CMK (cell line): ENCODE measurements around the gene PGGT1B.
"Not testable (repeated sequence)": the region's sequence is repeated elsewhere in the genome, so short reads cannot be mapped to it uniquely, and the experiment has no call there.

ENCODE experiments used
- DNase-seq: peaks from one replicate; pipeline ENCODE4 v3.0.0-alpha.2; 2010; ENCODE audit warnings: low read depth

The PGGT1B gene

DNA sequence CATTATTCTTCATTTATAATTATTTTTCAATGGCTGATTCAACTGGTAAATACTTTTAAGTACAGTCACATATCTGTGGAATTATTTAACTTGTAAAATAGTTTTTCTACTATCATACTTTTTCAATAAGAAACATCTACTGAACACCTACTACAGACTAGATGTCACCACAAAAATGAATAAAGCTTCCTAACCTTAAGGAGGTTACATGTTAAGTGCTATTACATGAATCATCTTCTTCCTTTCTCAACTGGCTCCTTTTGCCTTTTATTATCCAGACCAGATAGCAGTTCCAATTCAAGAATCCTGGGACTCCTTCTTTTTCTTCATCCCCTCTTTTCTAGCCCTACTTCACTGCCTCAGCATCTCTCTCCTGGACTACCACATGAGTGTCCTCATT, 4.7 kb downstream of the PGGT1B start:
- DNase-seq: no peak

DNA sequence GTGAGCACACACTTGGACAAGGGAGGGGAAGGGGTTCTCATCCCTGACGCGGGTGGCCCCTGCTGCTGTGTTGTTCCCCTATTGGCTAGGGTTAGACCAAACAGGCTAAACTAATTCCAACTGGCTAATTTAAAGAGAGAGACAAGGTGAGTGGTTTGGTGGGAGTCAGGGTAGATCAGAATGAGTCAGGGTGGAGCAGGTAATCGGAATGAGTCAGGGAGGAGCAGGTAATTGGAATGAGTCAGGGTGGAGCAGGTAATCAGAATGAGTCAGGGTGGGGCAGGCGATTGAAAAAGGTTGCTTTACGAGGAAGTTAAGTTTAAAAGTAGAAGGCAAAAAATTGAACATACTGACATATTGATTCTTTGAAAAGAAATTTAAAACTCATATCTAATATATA, 13.3 kb downstream of the PGGT1B start:
- DNase-seq: not testable (repeated sequence)

DNA sequence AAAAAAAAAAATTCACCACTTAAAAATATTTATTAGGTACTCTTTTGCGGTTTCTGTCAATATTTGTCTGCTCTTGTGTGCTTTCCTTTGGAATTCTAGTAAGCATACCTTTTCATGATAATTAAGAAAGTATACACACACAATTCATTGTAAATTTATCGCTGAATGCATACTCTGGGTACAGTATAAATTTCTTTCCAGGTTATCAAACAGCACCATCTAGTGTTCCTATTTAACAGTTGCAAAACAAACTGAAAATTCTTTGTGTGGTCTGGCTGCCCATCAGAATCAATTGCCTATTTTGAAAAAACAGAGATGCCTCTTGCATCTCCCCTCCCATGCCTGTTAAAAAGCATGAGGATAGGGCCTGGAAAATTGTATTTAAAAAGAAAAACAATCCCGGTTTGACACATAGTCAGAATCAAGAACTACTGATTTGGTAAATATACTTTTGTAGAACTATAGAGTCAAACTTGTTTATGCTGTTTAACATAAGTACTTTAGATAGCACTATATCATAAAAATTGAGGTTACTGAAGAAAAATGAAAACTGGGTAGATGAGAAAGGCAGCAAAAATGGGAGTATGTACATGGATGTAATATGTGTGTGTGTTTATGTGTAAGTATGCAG, 16.2 kb downstream of the PGGT1B start:
- DNase-seq: no peak

DNA sequence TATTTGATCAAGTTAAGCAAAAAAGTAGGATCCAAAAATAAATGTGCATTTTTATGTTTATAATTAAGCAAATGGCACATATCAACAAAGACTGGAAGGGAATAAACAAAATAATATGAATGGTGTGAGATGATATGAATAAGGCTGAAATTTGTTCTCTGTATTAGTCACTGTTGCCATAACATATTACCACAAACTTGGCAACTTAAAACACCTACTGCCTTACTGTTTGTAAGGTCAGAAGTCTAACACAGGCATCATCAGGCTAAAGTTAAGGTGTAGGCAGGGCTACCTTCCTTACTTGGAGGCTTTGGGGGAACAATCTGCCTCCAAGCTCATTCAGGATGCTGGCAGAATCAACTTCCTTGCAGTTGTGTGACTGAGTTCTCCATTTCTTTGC, 19.3 kb downstream of the PGGT1B start:
- DNase-seq: no peak

DNA sequence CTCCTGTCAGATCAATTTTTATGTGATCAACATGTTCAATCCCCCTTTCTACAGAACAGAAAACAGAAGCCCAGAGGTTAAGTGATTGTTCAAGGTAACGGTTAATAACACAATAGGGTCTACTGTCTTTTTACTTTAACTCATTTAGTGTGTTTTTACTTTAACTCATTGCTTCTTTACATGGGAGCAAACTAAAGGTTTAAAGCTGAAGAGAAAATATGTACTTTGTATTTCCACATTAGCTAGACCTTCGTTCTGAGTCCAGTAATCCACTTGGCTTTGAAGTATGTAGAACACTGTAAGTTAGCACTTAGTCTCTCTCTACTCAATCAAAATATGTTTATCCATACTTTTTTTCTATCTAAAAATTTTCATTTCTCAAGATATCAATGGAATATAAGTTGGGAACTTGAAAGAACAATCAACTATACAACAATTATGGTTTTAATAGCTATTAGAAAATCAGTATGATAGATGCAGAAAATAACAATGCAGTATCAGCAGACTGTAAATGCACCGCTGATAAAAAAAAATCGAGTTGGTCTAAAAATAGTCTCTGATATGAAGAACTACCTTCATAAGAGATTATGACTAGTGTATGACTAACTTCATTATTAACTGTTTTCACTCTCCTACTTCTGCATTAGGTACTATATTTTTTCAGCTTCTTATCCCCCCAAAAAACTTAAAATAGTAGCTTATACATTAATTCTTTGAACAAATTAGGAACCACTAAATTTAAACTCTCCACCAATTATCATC, 20.6 kb downstream of the PGGT1B start:
- no peak for DNase-seq

DNA sequence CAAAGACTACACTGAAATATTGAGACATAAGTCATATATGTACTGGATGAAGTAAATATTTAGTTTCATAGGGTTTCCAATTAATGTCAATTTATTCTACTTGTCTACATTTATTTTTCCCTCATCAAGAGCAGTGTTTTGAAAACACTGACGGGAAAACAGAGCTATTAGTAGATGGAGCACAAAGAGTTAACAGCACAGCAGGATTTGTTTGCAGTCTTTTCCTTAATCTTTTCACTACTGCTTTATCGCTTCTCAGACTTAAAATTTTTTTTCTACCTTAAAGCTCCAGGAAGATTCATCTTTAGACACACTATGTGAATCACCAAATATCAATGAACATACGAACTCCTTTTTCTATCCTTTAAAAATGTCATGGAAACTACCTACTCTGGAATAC, 25.6 kb downstream of the PGGT1B start:
- no peak for DNase-seq

DNA sequence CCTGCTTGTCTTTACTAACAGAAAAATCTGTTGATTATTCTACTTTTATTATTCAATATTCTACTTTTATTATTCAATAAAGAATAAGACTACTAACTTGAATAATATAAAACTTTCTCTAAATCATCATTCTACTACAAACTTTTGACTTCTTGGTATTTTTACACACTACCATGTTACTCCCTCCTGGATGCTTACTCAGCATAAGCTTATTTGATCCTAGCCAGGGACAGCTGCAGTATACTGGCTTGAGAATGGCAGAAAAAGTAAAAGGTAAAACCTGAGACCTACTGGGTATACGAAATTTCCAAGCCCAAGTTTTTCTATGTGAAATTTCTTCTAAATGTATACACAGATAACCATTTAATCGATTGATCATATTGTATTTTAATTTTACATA, 26.1 kb downstream of the PGGT1B start:
- DNase-seq: no peak

DNA sequence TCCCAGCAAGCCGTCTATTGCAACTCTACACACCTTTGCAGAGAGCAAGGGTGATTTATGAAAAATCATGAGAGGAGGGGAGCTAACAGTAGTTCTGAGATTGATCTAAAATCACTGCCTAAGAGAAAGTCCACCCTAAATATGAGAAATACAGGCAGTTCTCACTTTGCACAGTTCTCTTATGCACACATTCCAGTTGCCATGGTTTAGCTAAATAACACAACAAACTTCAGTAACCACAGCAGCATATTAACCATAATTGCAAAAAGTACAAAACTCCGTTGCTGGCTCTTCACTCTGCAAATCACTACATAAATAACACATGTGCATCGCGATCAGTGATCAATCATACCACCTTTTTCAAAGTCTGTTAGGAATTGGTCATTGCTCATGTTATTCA, 31.1 kb downstream of the PGGT1B start:
- DNase-seq: no peak

DNA sequence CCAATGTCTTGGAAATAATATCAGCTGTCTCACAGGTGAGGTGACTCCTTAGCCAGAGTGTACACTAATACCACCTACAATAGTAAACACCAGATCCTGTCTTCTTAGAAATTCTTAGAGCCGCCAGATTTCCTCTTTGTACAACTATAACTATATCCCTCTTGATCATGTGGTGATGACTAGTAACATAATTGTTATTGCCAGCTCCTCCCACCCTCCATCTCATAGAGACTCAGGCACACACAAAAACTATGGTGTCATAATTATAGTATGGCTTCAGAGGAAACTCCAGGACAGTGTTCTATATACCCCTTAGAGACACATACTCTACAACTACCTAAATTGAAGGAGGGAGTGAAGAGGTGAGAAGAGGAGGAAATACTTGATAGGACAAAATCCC, 33.1 kb downstream of the PGGT1B start:
- no peak for DNase-seq

DNA sequence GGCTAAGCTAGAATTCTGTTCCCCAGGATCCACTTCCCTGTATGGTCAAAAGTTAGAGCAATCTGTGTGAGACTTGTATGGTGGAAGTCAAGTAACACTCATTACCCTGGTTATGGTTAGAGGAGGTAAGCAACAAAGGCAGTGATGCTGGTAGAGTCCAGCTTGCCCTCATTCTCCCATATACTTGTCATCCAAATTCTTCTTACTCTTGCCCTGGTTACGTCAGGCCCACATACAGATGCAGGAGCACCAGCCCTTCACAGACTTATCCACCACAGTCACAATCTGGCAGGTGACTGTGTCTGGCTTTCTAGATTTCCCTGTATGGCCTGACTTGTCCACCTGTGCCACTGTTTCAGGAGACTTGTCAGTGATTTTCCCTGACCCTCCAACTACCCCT, 35.4 kb downstream of the PGGT1B start:
- DNase-seq: no peak

DNA sequence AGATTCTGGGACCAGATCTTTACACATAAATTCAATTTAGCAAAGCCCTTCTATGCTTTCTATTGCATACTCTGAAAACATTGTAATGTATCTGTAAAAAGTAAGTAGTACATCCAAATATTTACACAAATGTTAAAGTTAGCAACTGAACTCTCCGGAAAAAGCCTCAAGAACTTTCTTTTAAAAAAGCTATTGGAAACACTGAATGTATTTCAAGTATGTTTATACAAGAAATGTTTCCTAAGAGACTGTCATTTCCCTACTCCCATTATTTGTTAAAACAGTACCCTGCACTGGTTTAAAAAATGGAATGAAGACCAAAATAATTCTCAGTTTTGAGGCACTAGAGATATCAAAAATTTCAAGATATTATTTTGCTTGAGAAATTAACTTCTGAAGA, 48.1 kb downstream of the PGGT1B start:
- DNase-seq: no peak

DNA sequence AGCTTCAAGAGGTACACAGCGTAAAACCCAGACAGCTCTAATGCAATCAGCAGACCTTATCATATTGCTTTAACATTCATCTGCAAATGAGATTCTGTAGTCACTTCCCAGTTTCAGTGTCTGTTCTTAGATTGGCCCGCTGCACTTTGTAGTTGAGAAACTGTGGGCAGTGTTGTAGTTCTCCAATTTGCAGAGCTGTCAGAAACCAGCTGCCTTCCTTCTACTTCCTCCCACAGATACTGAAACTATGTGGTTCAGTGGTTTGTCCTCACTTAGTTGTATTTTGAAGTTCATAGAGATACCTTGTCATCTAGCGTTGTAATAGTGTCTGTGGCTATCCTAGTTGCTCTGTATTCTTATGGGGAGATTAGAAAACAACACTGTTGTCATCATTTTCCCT, 53.4 kb downstream of the PGGT1B start:
- DNase-seq: no peak

DNA sequence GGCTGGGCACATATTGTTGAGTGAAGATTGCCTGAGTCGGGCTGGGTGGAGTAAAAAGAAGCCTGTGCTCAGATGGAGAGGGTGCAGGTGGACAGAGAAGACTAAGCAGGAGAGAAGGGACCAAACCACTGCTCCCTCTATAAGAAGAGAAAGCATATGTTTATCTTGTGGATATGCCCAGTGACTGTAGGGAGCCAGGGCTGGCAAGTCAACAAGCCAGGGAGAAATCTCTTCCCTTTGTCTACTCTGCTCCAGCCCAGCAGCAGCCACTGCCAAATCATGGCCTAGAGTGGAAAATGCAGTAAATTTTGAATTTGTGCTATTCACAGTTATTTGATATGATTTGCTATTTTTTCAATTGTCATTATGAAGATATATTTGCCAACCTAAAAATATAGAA, 59.7 kb downstream of the PGGT1B start:
- DNase-seq: no peak

DNA sequence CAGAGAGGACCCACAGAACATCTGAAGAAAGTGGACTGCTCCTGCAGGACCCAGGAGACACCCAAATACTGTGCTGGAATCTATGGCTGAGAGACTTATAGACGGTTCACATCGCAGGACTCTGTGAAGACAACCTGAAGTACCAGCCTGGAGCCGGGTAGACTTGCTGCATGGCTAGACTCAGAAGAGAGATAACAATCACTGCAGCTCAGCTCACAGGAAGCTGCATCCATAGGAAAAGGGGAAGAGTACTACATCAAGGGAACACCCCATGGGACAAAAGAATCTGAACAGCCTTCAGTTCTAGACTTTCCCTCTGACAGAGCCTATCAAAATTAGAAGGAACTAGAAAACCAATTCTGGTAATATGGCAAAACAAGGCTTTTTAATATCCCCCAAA, 66.5 kb downstream of the PGGT1B start:
- no peak for DNase-seq

GRCh38 chr5:115194676-115195075, 68.0 kb downstream of the PGGT1B start:
- no peak for DNase-seq

GRCh38 chr5:115193295-115193694, 69.4 kb downstream of the PGGT1B start:
- DNase-seq: no peak

DNA sequence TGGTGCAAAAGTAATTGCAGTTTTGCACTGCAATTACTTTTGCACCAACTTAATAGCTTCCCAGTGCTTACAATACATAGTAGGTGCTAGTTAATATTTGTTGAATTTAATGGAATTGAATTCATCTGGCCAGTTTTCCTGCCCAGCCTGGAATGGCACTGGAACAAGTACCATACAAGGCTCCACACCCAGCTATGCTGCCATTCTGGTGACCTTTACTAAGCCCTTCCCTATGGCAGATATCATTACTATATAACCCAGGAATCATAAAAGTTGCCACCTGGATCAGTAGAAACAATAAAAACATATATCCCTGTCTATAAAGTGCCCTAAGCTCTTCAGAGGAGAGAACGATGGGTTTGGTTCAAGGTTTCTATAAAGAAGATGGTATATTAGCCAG, 70.6 kb downstream of the PGGT1B start:
- DNase-seq: no peak

DNA sequence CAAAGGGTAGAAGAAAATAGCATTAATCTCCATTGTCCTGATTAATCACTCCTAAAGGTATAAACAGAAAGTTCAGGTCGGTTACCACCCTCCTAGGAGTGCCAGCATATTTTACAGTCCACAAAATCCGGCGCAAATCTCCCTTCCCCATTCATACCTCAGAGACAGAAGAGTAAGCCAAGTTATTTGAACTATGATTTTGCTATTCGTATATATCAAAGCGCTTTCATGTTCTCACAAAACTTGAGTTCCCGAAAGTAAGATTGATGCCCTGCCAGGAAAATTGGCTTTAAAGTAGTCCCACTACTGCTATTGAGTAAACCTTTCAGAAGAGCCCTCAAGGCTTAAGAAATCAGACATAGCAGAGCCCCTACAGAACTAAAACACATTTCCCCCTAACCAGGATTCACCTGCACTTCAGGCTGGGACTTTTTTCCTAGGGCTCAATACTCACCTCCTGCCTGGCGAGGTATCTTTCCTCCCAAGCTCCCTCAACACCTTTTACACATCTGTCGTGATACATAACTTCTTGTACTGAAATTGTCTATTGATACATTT, 71.1 kb downstream of the PGGT1B start:
- no peak for DNase-seq

GRCh38 chr5:115190388-115190787, 72.3 kb downstream of the PGGT1B start:
- no peak for DNase-seq

DNA sequence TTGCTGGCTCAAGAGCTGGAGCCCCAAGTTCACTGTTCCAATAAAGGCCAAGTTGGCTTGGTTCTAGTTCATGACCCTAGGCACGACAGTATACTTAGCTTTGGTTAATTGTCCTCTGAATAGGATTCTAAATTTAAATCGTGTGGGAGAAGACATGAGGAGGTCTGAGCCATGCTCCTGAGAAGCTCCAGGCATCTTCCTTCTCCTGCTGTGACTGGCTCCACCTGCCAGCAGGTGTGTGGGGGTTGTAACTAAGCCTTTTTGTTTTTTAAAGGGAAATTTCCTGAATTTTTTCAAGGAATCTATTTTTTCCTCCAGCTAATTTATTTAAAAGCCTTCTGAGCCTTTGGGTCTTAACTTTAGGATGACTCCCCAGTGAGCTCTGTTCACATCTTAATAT, 72.8 kb downstream of the PGGT1B start:
- DNase-seq: no peak

- DNase-seq: no peak
These were observed 75.9 kb downstream of the PGGT1B start for GRCh38 chr5:115186794-115187193.

DNA sequence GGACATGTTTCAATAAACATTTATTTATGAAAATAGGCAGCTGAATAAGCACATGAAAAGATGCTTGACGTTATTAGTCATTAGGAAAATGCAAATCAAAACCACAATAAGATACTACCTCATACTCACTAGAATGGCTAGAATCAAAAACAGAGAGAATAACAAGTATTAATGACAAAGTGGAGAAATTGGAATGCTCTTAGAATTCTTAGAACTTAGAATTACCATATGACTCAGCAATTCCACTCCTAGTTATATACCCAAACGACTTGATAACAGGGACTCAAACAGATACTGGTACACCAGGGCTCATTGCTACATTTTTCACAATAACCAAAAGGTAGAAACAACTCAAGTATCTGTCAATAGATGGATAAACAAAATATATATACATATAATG, 77.9 kb downstream of the PGGT1B start:
- no peak for DNase-seq

- DNase-seq: no peak
These were observed 80.9 kb downstream of the PGGT1B start for GRCh38 chr5:115181757-115182156.
